H9 (cell line): ENCODE data around the gene YOD1. TPM values are rescaled to one million over a fixed set of nuclear protein-coding genes. Genes with fewer than 3 reads are reported as not detected.

Source experiments
- DNase-seq: peaks from one replicate; pipeline ENCODE4 v3.0.0-alpha.2; 2017
- H2AFZ ChIP-seq: one replicate; pipeline ENCODE4 v1.6.1; 2013; ENCODE audit warnings: mild to moderate bottlenecking, low read length, control low read depth, moderate library complexity
- H2AK5ac ChIP-seq: 2 replicates; pipeline ENCODE4 v1.6.1; 2013; ENCODE audit warnings: low read length, control low read depth, mixed read lengths; ENCODE audit not compliant: insufficient read length
- H2BK120ac ChIP-seq: one replicate; pipeline ENCODE4 v1.6.1; 2013; ENCODE audit warnings: low read depth, mild to moderate bottlenecking, low read length, control low read depth, inconsistent platforms; ENCODE audit not compliant: poor library complexity, severe bottlenecking
- H2BK12ac ChIP-seq: 2 replicates; pipeline ENCODE4 v1.6.1; 2013; ENCODE audit warnings: low read length, control low read depth, mixed read lengths, low read depth; ENCODE audit not compliant: insufficient read length
- H2BK15ac ChIP-seq: 2 replicates; pipeline ENCODE4 v1.6.1; 2013; ENCODE audit warnings: low read depth, low read length, control low read depth
- H2BK20ac ChIP-seq: one replicate; pipeline ENCODE4 v1.6.1; 2013; ENCODE audit warnings: low read depth, mild to moderate bottlenecking, low read length, control low read depth, inconsistent platforms; ENCODE audit not compliant: poor library complexity, severe bottlenecking
- H2BK5ac ChIP-seq: 2 replicates; pipeline ENCODE4 v1.6.1; 2013; ENCODE audit warnings: low read length, control low read depth, mixed read lengths; ENCODE audit not compliant: insufficient read length
- H3K14ac ChIP-seq: 2 replicates; pipeline ENCODE4 v1.6.1; 2013; ENCODE audit warnings: low read length, control low read depth; ENCODE audit not compliant: insufficient read depth
- H3K18ac ChIP-seq: 2 replicates; pipeline ENCODE4 v1.6.1; 2013; ENCODE audit warnings: low read depth, mild to moderate bottlenecking, mixed read lengths, low read length, control low read depth; ENCODE audit not compliant: insufficient read length
- H3K23ac ChIP-seq: 2 replicates; pipeline ENCODE4 v1.6.1; 2013; ENCODE audit warnings: low read length, control low read depth, mixed read lengths, low read depth; ENCODE audit not compliant: insufficient read length
- H3K23me2 ChIP-seq: 2 replicates; pipeline ENCODE4 v1.6.1; 2013; ENCODE audit warnings: low read depth, mild to moderate bottlenecking, mixed read lengths, low read length, control low read depth; ENCODE audit not compliant: insufficient read length, poor library complexity, severe bottlenecking
- H3K27ac ChIP-seq: 2 replicates; pipeline ENCODE4 v1.5.1; 2013; ENCODE audit warnings: low read length, control low read depth, mixed read lengths, low read depth; ENCODE audit not compliant: insufficient read length
- H3K27me3 ChIP-seq: 2 replicates; pipeline ENCODE4 v1.6.1; 2013; ENCODE audit warnings: low read length, control low read depth, inconsistent platforms; ENCODE audit not compliant: insufficient read depth
- H3K4ac ChIP-seq: 2 replicates; pipeline ENCODE4 v1.6.1; 2013; ENCODE audit warnings: low read depth, mild to moderate bottlenecking, control low read depth, inconsistent platforms, low read length, moderate library complexity
- H3K4me1 ChIP-seq: 2 replicates; pipeline ENCODE4 v1.6.1; 2013; ENCODE audit warnings: low read length, control low read depth, inconsistent platforms; ENCODE audit not compliant: insufficient read depth
- H3K4me2 ChIP-seq: 2 replicates; pipeline ENCODE4 v1.6.1; 2013; ENCODE audit warnings: low read length, control low read depth, mixed read lengths; ENCODE audit not compliant: insufficient read length, insufficient read depth
- H3K56ac ChIP-seq: 2 replicates; pipeline ENCODE4 v1.6.1; 2013; ENCODE audit warnings: low read depth, mild to moderate bottlenecking, mixed read lengths, low read length, control low read depth; ENCODE audit not compliant: insufficient read length
- H3K79me1 ChIP-seq: 2 replicates; pipeline ENCODE4 v1.6.1; 2013; ENCODE audit warnings: low read depth, mild to moderate bottlenecking, moderate library complexity, low read length, control low read depth, inconsistent platforms; ENCODE audit not compliant: insufficient read depth, poor library complexity, severe bottlenecking
- H3K79me2 ChIP-seq: 2 replicates; pipeline ENCODE4 v1.6.1; 2013; ENCODE audit warnings: low read length, control low read depth, inconsistent platforms; ENCODE audit not compliant: insufficient read depth
- H3K9ac ChIP-seq: 2 replicates; pipeline ENCODE4 v1.6.1; 2013; ENCODE audit warnings: low read length, control low read depth, mixed read lengths; ENCODE audit not compliant: insufficient read length; ENCODE audit errors: extremely low read depth
- H3K9me3 ChIP-seq: one replicate; pipeline ENCODE4 v1.6.1; 2013; ENCODE audit warnings: low read depth, low read length, inconsistent platforms; ENCODE audit not compliant: control insufficient read depth
- H3T11ph ChIP-seq: one replicate; pipeline ENCODE4 v1.6.1; 2013; ENCODE audit warnings: mild to moderate bottlenecking, low read length, control low read depth, inconsistent platforms
- H4K20me1 ChIP-seq: one replicate; pipeline ENCODE4 v1.6.1; 2013; ENCODE audit not compliant: control insufficient read depth, insufficient read length, insufficient read depth
- H4K5ac ChIP-seq: 2 replicates; pipeline ENCODE4 v1.6.1; 2013; ENCODE audit warnings: low read depth, mild to moderate bottlenecking, mixed read lengths, low read length, control low read depth; ENCODE audit not compliant: insufficient read length
- H4K8ac ChIP-seq: replicated peaks from 2 replicates; pipeline ENCODE4 v1.6.1; 2013; ENCODE audit warnings: low read length, control low read depth, mixed read lengths, low read depth; ENCODE audit not compliant: insufficient read length
- H4K91ac ChIP-seq: 2 replicates; pipeline ENCODE4 v1.6.1; 2013; ENCODE audit warnings: low read depth, mild to moderate bottlenecking, moderate library complexity, mixed read lengths, low read length, control low read depth; ENCODE audit not compliant: insufficient read length
- H3K27ac Mint-ChIP-seq, 3 experiments: 2 replicates in 2 of 3; 3 replicates in 1 of 3; pipeline ENCODE4 v1.8.0; 2020 to 2021; ENCODE audit warnings: mixed read lengths in 3 of 3, mild to moderate bottlenecking in 1 of 3, moderate library complexity in 1 of 3
- H3K27me3 Mint-ChIP-seq: 2 replicates; pipeline ENCODE4 v1.8.0; 2021; ENCODE audit warnings: low read depth, mild to moderate bottlenecking, moderate library complexity, mixed read lengths
- H3K36me3 Mint-ChIP-seq, 3 experiments: 2 replicates in 2 of 3; 3 replicates in 1 of 3; pipeline ENCODE4 v1.8.0; 2020 to 2021; ENCODE audit warnings: low read depth in 3 of 3, mixed read lengths in 3 of 3; ENCODE audit not compliant: insufficient read depth in 1 of 3
- H3K4me1 Mint-ChIP-seq, 2 experiments: 2 replicates each; pipeline ENCODE4 v1.8.0; 2020; ENCODE audit warnings: mixed read lengths in 2 of 2
- H3K4me3 Mint-ChIP-seq, 2 experiments: 2 replicates in 1 of 2; 3 replicates in 1 of 2; pipeline ENCODE4 v1.8.0; 2020 to 2021; ENCODE audit warnings: mild to moderate bottlenecking in 2 of 2, mixed read lengths in 2 of 2, moderate library complexity in 1 of 2
- H3K9me3 Mint-ChIP-seq, 2 experiments: 2 replicates in 1 of 2; 3 replicates in 1 of 2; pipeline ENCODE4 v1.8.0; 2020; ENCODE audit warnings: mild to moderate bottlenecking in 2 of 2, mixed read lengths in 2 of 2, moderate library complexity in 1 of 2
- WGBS: extraction: QIAGEN DNeasy Blood & Tissue Kit; methylation state at CpG from one replicate; pipeline ENCODE4 v1.1.7; 2013; ENCODE audit warnings: missing lambda C conversion rate, low lambda C conversion rate, mixed read lengths; ENCODE audit not compliant: insufficient read length; ENCODE audit errors: extremely low coverage; 5-methylcytosine and 5-hydroxymethylcytosine counted together
- total RNA-seq: library from RNA; stranded (reverse); gene quantifications from 2 replicates; pipeline ENCODE4 v1.2.1, GENCODE V29; 2021
- TF ChIP-seq, protein P1 (sequence below): fragments of 200-600 bp; sonication (generic); conservative IDR thresholded peaks from 3 replicates; pipeline ENCODE4 v1.8.0; 2021; ENCODE audit warnings: antibody characterized with exemption, mild to moderate bottlenecking

Gene YOD1
- total RNA-seq, 1 experiment from 2014 or later: 8.6 TPM

DNA sequence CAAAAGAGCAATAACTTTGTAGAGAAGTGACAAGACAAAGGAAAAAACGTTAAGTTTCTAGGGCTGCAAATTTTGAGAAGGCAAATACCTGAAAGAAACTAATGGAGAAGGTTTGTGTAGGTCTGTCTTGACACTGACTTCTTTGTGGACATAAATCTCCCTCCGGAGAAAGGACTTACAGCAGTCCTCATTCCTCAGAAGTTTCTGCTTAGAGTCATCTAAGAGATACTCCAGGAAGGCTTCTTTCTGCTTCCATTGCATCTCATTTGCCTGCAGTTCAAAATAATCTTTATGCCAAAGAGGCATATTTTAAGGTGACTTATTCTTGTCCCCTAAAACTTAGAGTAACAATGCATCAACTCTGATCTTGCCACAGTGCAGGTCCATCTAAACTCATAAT lies 33.2 kb upstream of the YOD1 start:
- H3K4me3 Mint-ChIP-seq: no peak overlapping the region
- Histone ChIP-seq H2AFZ (no peak overlapping the region), H2BK20ac (no peak overlapping the region), H3K14ac (no peak overlapping the region), H3K9ac (no peak overlapping the region), H3K4me2 (no peak overlapping the region), H3K27me3 (no peaks in the 10 kb centered on the region), H3K9me3 (no peaks in the 10 kb centered on the region), H2BK120ac (no peak overlapping the region), H3K56ac (no peak overlapping the region), H3T11ph (no peak overlapping the region), H3K18ac (no peak overlapping the region), H2BK15ac (no peak overlapping the region), H4K91ac (no peak overlapping the region), H2BK5ac (no peak overlapping the region), H4K5ac (no peak overlapping the region), H4K8ac (no peak overlapping the region), H3K79me1 (no peaks in the 10 kb centered on the region), H3K79me2 (no peaks in the 10 kb centered on the region), H3K27ac (no peak overlapping the region), H4K20me1 (no peaks in the 10 kb centered on the region), H2BK12ac (no peak overlapping the region), H3K4me1 (no peaks in the 10 kb centered on the region; the same call in 1 of the 2 replicates), H3K23me2 (no peaks in the 10 kb centered on the region), H2AK5ac (no peak overlapping the region), H3K4ac (no peak overlapping the region), H3K23ac (no peak overlapping the region)
- no peaks in the 10 kb centered on the region; the same call in 1 of the 2 replicates for H3K27me3 Mint-ChIP-seq
- TF ChIP-seq, protein P1, sequence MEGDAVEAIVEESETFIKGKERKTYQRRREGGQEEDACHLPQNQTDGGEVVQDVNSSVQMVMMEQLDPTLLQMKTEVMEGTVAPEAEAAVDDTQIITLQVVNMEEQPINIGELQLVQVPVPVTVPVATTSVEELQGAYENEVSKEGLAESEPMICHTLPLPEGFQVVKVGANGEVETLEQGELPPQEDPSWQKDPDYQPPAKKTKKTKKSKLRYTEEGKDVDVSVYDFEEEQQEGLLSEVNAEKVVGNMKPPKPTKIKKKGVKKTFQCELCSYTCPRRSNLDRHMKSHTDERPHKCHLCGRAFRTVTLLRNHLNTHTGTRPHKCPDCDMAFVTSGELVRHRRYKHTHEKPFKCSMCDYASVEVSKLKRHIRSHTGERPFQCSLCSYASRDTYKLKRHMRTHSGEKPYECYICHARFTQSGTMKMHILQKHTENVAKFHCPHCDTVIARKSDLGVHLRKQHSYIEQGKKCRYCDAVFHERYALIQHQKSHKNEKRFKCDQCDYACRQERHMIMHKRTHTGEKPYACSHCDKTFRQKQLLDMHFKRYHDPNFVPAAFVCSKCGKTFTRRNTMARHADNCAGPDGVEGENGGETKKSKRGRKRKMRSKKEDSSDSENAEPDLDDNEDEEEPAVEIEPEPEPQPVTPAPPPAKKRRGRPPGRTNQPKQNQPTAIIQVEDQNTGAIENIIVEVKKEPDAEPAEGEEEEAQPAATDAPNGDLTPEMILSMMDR: no peak
- peaks cover 12 to 17% of the 10 kb centered on the region in 2 experiments for H3K4me1 Mint-ChIP-seq
- no peak overlapping the region for H3K27ac Mint-ChIP-seq
- no CpG with 5 or more reads among the region's 2 CpGs for WGBS
- H3K36me3 Mint-ChIP-seq: no peaks in the 10 kb centered on the region
- H3K9me3 Mint-ChIP-seq: no peaks in the 10 kb centered on the region
- no peak for DNase-seq
